Measurements from ENCODE around the gene FA2H. TPM values are rescaled to one million over a fixed set of nuclear protein-coding genes. Genes with fewer than 3 reads are reported as not detected.

FA2H gene
- total RNA-seq, 2 experiments from 2014 or later, result not detected

DNA sequence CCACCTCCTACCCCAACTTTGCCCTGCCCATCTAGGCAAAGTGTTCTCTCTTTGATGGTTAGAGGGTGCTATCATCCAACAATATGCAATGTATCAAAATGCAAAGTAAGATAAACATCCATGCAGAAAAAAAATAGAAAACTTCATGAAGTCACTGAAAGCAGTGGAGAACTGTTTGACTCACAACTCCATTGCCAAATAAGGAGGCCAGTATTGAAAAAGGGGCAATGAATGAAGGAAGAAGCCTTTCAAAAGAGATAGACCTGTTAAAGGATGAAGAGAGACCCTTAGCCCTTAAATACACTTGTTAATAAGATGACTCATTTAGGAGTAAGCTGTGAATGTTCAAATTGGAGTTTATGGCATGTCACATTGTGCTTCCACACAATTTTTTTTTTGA, 13.0 kb downstream of the FA2H start:
- Mint-ChIP-seq H3K27ac (no peak overlapping the region), H3K4me3 (no peak overlapping the region), H3K9me3 (no peaks in the 10 kb centered on the region), H3K36me3 (ENCODE audit: low read depth) (no peaks in the 10 kb centered on the region), H3K4me1 (ENCODE audit: low read depth) (no peaks in the 10 kb centered on the region), H3K27me3 (peaks cover 8% of the 10 kb centered on the region)
- TF ChIP-seq, protein P1, sequence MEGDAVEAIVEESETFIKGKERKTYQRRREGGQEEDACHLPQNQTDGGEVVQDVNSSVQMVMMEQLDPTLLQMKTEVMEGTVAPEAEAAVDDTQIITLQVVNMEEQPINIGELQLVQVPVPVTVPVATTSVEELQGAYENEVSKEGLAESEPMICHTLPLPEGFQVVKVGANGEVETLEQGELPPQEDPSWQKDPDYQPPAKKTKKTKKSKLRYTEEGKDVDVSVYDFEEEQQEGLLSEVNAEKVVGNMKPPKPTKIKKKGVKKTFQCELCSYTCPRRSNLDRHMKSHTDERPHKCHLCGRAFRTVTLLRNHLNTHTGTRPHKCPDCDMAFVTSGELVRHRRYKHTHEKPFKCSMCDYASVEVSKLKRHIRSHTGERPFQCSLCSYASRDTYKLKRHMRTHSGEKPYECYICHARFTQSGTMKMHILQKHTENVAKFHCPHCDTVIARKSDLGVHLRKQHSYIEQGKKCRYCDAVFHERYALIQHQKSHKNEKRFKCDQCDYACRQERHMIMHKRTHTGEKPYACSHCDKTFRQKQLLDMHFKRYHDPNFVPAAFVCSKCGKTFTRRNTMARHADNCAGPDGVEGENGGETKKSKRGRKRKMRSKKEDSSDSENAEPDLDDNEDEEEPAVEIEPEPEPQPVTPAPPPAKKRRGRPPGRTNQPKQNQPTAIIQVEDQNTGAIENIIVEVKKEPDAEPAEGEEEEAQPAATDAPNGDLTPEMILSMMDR (IDR thresholded peaks at IDR 0.05), result no peak
- POLR2A ChIA-PET, result no interaction called here
- intact Hi-C loops (cut with micrococcal nuclease), result no loop called here
- no peak for ATAC-seq
- DNase-seq, result no peak
- CTCF ChIA-PET, result no interaction called here

DNA sequence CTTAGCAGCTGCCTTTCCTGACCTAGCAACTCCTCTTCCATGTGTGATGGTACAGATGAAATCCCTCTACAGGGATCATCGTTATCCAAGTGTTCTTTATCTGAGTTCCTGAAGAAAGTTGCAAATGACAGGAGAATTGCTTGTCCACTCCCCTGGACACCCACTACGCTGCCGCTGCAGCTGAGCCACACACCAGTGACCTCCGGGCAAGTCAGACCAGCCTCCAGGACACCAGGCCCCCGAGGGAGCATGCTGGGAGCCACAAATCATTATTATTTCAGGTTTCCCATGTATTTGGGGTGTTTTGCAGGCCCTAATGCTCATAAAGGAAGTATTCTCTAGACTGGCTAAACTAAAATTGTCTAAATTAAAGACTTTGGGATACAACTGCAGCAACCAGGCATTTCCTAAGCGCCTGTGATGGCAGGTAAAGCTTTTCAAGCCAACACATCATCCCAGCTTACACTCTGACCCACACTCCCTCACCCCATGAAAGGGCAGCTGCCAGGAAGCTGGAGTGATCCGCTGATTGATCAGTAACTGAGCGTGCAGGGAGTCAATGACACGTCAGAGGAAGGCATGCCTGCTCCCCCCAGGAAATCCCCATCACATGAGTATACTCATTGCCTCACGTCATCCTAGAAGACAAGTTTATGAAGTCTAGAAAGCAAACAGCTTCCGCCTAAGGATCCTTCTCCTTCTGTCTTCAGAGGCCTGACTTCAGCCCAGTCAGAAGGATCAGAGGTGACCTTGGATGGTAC, 14.4 kb downstream of the FA2H start:
- H3K27ac Mint-ChIP-seq, result no peak overlapping the region
- no peak for DNase-seq
- ChIA-PET CTCF (no interaction called here), POLR2A (no interaction called here)
- no peaks in the 10 kb centered on the region for H3K9me3 Mint-ChIP-seq
- H3K27me3 Mint-ChIP-seq, result peaks cover 6% of the 10 kb centered on the region
- H3K4me3 Mint-ChIP-seq, result no peak overlapping the region
- intact Hi-C loops (cut with micrococcal nuclease), result no loop called here
- TF ChIP-seq, protein P1 (IDR thresholded peaks at IDR 0.05), result no peak
- no peaks in the 10 kb centered on the region for H3K4me1 Mint-ChIP-seq (ENCODE audit: low read depth)
- no peaks in the 10 kb centered on the region for H3K36me3 Mint-ChIP-seq (ENCODE audit: low read depth)
- ATAC-seq, result no peak

DNA sequence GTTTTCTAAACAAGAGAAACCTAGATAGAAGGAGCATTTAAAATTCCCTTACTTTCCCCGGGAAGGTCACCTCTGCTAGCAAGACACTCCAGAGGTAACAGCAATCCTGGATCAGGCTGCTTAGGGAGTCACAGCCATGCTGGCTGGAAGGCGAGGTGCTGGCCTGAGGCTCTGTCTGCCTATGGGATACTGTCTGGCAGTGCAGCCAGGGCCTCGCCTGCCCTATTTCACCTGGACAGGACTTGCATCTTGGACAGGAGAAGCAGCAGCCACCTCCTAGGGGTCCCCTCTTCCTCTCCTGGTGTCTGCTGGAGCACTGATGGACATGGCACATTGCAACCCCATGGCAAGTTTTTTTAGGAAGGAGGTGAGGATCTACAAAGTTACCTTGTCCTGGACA, 15.1 kb downstream of the FA2H start:
- no peak for DNase-seq
- POLR2A ChIA-PET, result no interaction called here
- TF ChIP-seq, protein P1 (IDR thresholded peaks at IDR 0.05), result no peak
- no peaks in the 10 kb centered on the region for H3K9me3 Mint-ChIP-seq
- H3K4me1 Mint-ChIP-seq (ENCODE audit: low read depth), result no peaks in the 10 kb centered on the region
- no peak overlapping the region for H3K27ac Mint-ChIP-seq
- H3K27me3 Mint-ChIP-seq, result peaks cover 5% of the 10 kb centered on the region
- no peaks in the 10 kb centered on the region for H3K36me3 Mint-ChIP-seq (ENCODE audit: low read depth)
- H3K4me3 Mint-ChIP-seq, result no peak overlapping the region
- ATAC-seq, result no peak
- intact Hi-C loops (cut with micrococcal nuclease), result no loop called here
- CTCF ChIA-PET, result no interaction called here

DNA sequence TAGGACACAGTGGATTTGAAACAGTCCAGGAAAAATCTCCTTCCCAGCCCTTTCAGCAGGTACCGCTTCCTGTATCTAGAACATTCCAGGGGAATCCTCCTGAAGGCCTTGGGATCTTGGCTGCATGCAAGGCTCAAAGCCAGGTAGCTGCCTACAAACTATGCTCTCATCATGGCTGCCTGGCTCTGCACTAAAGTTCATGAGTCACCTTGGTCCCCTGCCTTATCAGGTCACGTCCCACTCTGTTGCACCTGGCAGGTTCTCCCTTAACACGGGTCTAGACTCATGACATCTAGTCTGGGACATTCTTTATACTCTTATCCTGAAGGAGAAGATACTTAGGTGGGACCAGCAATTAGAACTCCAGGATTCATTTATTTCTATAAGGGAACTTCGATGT, 15.8 kb downstream of the FA2H start:
- TF ChIP-seq, protein P1 (IDR thresholded peaks at IDR 0.05), result no peak
- intact Hi-C loops (cut with micrococcal nuclease), result no loop called here
- no peak for ATAC-seq
- no peak for DNase-seq
- ChIA-PET POLR2A (no interaction called here), CTCF (no interaction called here)
- Mint-ChIP-seq H3K9me3 (no peaks in the 10 kb centered on the region), H3K4me1 (ENCODE audit: low read depth) (no peaks in the 10 kb centered on the region), H3K36me3 (ENCODE audit: low read depth) (no peaks in the 10 kb centered on the region), H3K27ac (no peak overlapping the region), H3K27me3 (peaks cover 3% of the 10 kb centered on the region), H3K4me3 (no peak overlapping the region)

DNA sequence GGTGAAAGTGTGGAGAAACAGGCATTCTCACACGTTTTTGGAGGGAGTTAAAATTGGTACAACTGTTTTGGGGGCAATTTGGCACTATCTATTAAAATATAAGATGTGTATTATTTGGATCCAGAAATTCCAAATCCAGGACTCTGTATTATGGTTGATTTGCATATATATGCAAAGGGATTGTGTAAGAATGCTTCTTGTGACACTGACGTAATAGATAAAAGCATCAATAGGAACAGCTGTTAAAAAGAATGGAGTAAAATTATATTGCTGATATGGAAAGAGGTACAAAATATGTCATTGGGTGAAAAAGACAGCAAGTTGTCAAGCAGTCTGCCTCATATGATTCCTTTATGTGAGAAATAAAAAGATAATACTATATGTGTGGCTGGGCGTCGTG, 17.3 kb downstream of the FA2H start:
- ChIA-PET CTCF (no interaction called here), POLR2A (no interaction called here)
- H3K9me3 Mint-ChIP-seq, result no peaks in the 10 kb centered on the region
- TF ChIP-seq, protein P1 (IDR thresholded peaks at IDR 0.05), result no peak
- no peak for ATAC-seq
- no peak overlapping the region for H3K4me3 Mint-ChIP-seq
- no peak overlapping the region for H3K27ac Mint-ChIP-seq
- no peaks in the 10 kb centered on the region for H3K4me1 Mint-ChIP-seq (ENCODE audit: low read depth)
- H3K36me3 Mint-ChIP-seq (ENCODE audit: low read depth), result no peaks in the 10 kb centered on the region
- peaks cover 4% of the 10 kb centered on the region for H3K27me3 Mint-ChIP-seq
- intact Hi-C loops (cut with micrococcal nuclease), result no loop called here
- no peak for DNase-seq

All from activated CD8-positive, alpha-beta T cell treated with anti-CD3 and anti-CD28 coated beads for 36 hours (primary cell).